NCI-H1694 (cell line): ENCODE measurements around the gene HSPB2.
A peak's percentile ranks its signal among the peaks of the same experiment; 100 is the strongest.

Experiments used
- DNase-seq: peaks from one replicate; lab custom pipeline; 2025; lab: John Stamatoyannopoulos, UW

HSPB2 gene

GRCh38 chr11:111938687-111939160, 26.2 kb downstream of the HSPB2 start:
- DNase-seq, result no peak

GRCh38 chr11:111939836-111940604, 27.5 kb downstream of the HSPB2 start:
- DNase-seq, result peak; percentile 26

- peak; percentile 78 for DNase-seq
Measured at GRCh38 chr11:111941963-111942362, 29.4 kb downstream of the HSPB2 start.

- no peak for DNase-seq
Measured at GRCh38 chr11:111942829-111943228, 30.3 kb downstream of the HSPB2 start.

GRCh38 chr11:111944139-111944538, 31.6 kb downstream of the HSPB2 start:
- no peak for DNase-seq

- DNase-seq, result no peak
Measured at GRCh38 chr11:111944651-111945051, 32.1 kb downstream of the HSPB2 start.

GRCh38 chr11:111945198-111945597, 32.7 kb downstream of the HSPB2 start:
- DNase-seq, result no peak

- no peak for DNase-seq
Measured at GRCh38 chr11:111946499-111946898, 34.0 kb downstream of the HSPB2 start.

- no peak for DNase-seq
Measured at GRCh38 chr11:111947143-111947542, 34.6 kb downstream of the HSPB2 start.

GRCh38 chr11:111949519-111950426, 37.2 kb downstream of the HSPB2 start:
- no peak for DNase-seq

- no peak for DNase-seq
Measured at GRCh38 chr11:111951565-111951964, 39.0 kb downstream of the HSPB2 start.

- no peak for DNase-seq
Measured at GRCh38 chr11:111954154-111954553, 41.6 kb downstream of the HSPB2 start.

GRCh38 chr11:111957663-111958444, 45.3 kb downstream of the HSPB2 start:
- DNase-seq, result peak; percentile 29

- no peak for DNase-seq
Measured at GRCh38 chr11:111960916-111961315, 48.4 kb downstream of the HSPB2 start.

GRCh38 chr11:111961389-111962300, 49.1 kb downstream of the HSPB2 start:
- DNase-seq, result no peak
